HepG2 (cell line): ENCODE measurements around the gene MSMP. TPM values are rescaled to one million over a fixed set of nuclear protein-coding genes. Genes with fewer than 3 reads are reported as not detected.

Source experiments
- FOXK2 ChIP-seq: fragments of 450-650 bp; IDR thresholded peaks from 2 replicates; pipeline ENCODE4 v1.6.1; 2016
- GATAD2A ChIP-seq: IDR thresholded peaks from 2 replicates; pipeline ENCODE4 v1.6.1; 2016
- HNRNPL ChIP-seq: fragments of 200-400 bp; formaldehyde crosslinking; IDR thresholded peaks from 2 replicates; pipeline ENCODE4 v1.6.1; 2017; ENCODE audit warnings: mild to moderate bottlenecking, low read depth, low read length
- MED8 ChIP-seq: sonication (generic); formaldehyde crosslinking; IDR thresholded peaks from 2 replicates; pipeline ENCODE4 v1.8.1; 2023; ENCODE audit warnings: mild to moderate bottlenecking, missing genetic modification reagents; ENCODE audit not compliant: insufficient replicate concordance
- NR2F1 ChIP-seq, 2 experiments: fragments of 450-650 bp in 1 of 2; formaldehyde crosslinking in 1 of 2; IDR thresholded peaks; 2 replicates each; pipeline versions ENCODE4 v1.5.0 to v1.6.1; 2016 to 2020; ENCODE audit warnings: mild to moderate bottlenecking in 1 of 2, missing compliant biosample characterization in 1 of 2, missing genetic modification reagents in 1 of 2, moderate library complexity in 1 of 2
- POGZ ChIP-seq: sonication (generic); formaldehyde crosslinking; IDR thresholded peaks from 2 replicates; pipeline ENCODE4 v1.4.0; 2020; ENCODE audit warnings: mild to moderate bottlenecking, missing genetic modification reagents
- POLR2AphosphoS5 ChIP-seq: IDR thresholded peaks from 2 replicates; pipeline ENCODE4 v1.6.1; 2012; ENCODE audit warnings: low read depth, low read length
- RCOR2 ChIP-seq: IDR thresholded peaks from 2 replicates; pipeline ENCODE4 v1.6.1; 2016; ENCODE audit warnings: missing biosample characterization, missing genetic modification reagents
- RXRB ChIP-seq: IDR thresholded peaks from 2 replicates; pipeline ENCODE4 v1.6.1; 2016; ENCODE audit warnings: borderline replicate concordance, missing genetic modification reagents, missing compliant biosample characterization
- ZNF547 ChIP-seq: sonication (generic); formaldehyde crosslinking; IDR thresholded peaks from 2 replicates; pipeline ENCODE4 v1.5.1; 2020; ENCODE audit warnings: mild to moderate bottlenecking, missing genetic modification reagents
- ZNF564 ChIP-seq: sonication (generic); formaldehyde crosslinking; IDR thresholded peaks from 2 replicates; pipeline ENCODE4 v1.8.1; 2023; ENCODE audit warnings: mild to moderate bottlenecking, missing genetic modification reagents
- polyA plus RNA-seq, 8 experiments: library from polyadenylated mRNA; depleted of rRNA in 3 of 8; stranded (reverse) in 7 of 8; unstranded in 1 of 8; fragments of >200 nt; fragmentation: Illumina TruSeq in 4 of 8; extraction: Trizol in 4 of 8; gene quantifications; 2 replicates each; pipeline versions ENCODE4 v1.2.1 to v1.2.3, GENCODE V29; 2011 to 2016; ENCODE audit warnings: low read depth in 4 of 8, missing spikeins in 1 of 8, mixed read lengths in 1 of 8; ENCODE audit not compliant: insufficient read depth in 1 of 8
- total RNA-seq, 5 experiments: library from RNA; depleted of rRNA; stranded (reverse); fragments of >200 nt; fragmentation: Illumina TruSeq; extraction: Trizol; gene quantifications; 2 replicates each; pipeline ENCODE4 v1.2.3, GENCODE V29; 2016; ENCODE audit warnings: low read depth in 1 of 5
- TF ChIP-seq, protein P1 (sequence below): sonication (generic); formaldehyde crosslinking; IDR thresholded peaks from 2 replicates; pipeline ENCODE4 v1.4.0; 2020; ENCODE audit warnings: missing genetic modification reagents, mild to moderate bottlenecking, borderline replicate concordance
- TF ChIP-seq, protein P2 (sequence below): sonication (generic); formaldehyde crosslinking; conservative IDR thresholded peaks from 2 replicates; pipeline ENCODE4 v1.8.1; 2023; ENCODE audit warnings: missing genetic modification reagents
- TF ChIP-seq, protein P3 (sequence below): sonication (generic); formaldehyde crosslinking; conservative IDR thresholded peaks from 2 replicates; pipeline ENCODE4 v1.4.0; 2020; ENCODE audit warnings: missing genetic modification reagents
- TF ChIP-seq, protein P4 (sequence below): sonication (generic); formaldehyde crosslinking; IDR thresholded peaks from 2 replicates; pipeline ENCODE4 v1.4.0; 2020; ENCODE audit warnings: low read depth, missing genetic modification reagents

Gene MSMP
- total and polyA plus RNA-seq, 2 of the 13 experiments (the other 11 are each of a cell fraction or from before 2014, with no cell fraction given), result 0.24 to 0.46 TPM

DNA sequence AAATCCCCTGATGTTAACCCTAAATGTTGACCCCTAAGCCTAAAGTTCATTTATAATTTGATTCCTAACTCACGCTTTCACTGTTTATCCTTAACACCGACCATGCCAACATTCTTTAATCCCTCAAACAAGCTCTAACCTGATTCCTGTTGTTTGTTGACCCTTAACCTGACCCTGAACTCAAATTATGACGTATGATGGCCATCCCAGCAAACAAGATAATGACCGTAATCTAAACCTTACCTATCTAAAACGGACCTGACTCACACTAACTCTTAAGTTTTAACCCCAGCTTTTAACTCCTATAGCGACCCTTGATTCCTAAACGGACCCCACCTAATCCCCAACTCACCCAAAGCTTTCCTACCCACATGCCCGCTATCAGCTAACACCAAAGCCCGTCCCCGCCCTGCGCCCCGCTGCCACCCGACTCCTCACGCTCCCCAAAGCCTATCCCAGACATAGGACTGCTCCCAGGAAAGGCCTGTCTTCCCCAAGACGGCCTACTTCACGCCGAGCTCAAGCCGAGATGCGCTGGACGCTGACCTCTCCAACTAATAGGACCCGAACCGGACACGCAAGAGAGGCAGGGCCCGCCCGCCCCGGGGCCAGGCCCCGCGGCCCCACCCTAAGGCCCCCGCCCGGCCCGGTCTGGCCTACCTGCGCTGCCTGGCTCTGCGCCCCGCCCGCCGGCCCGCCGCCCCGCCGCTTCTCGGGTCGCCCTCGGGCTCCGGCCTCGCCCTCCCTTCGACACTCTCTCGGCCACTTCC lies 22.5 kb downstream of the MSMP start (continued):
- TF ChIP-seq, protein P1, sequence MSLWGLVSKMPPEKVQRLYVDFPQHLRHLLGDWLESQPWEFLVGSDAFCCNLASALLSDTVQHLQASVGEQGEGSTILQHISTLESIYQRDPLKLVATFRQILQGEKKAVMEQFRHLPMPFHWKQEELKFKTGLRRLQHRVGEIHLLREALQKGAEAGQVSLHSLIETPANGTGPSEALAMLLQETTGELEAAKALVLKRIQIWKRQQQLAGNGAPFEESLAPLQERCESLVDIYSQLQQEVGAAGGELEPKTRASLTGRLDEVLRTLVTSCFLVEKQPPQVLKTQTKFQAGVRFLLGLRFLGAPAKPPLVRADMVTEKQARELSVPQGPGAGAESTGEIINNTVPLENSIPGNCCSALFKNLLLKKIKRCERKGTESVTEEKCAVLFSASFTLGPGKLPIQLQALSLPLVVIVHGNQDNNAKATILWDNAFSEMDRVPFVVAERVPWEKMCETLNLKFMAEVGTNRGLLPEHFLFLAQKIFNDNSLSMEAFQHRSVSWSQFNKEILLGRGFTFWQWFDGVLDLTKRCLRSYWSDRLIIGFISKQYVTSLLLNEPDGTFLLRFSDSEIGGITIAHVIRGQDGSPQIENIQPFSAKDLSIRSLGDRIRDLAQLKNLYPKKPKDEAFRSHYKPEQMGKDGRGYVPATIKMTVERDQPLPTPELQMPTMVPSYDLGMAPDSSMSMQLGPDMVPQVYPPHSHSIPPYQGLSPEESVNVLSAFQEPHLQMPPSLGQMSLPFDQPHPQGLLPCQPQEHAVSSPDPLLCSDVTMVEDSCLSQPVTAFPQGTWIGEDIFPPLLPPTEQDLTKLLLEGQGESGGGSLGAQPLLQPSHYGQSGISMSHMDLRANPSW (CRISPR knock-in tag), result 0 out of 2 replicates have a peak, but pooled peaks have one; percentile 12
- TF ChIP-seq POGZ (CRISPR knock-in tag), result no peak
- no peak for TF ChIP-seq POLR2AphosphoS5
- TF ChIP-seq NR2F1 (CRISPR knock-in tag; IDR thresholded peaks at IDR 0.05), result peak; percentile 38 to 73; a peak in 3 of 4 replicates
- no peak for TF ChIP-seq GATAD2A
- TF ChIP-seq ZNF547 (CRISPR knock-in tag), result no peak
- TF ChIP-seq, protein P2, sequence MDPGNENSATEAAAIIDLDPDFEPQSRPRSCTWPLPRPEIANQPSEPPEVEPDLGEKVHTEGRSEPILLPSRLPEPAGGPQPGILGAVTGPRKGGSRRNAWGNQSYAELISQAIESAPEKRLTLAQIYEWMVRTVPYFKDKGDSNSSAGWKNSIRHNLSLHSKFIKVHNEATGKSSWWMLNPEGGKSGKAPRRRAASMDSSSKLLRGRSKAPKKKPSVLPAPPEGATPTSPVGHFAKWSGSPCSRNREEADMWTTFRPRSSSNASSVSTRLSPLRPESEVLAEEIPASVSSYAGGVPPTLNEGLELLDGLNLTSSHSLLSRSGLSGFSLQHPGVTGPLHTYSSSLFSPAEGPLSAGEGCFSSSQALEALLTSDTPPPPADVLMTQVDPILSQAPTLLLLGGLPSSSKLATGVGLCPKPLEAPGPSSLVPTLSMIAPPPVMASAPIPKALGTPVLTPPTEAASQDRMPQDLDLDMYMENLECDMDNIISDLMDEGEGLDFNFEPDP, result no peak
- TF ChIP-seq RCOR2, result no peak
- no peak for TF ChIP-seq ZNF564 (CRISPR knock-in tag)
- TF ChIP-seq FOXK2, result peak; percentile 59; the same call in 1 of the 2 replicates
- peak; percentile 43; the same call in 1 of the 2 replicates for TF ChIP-seq RXRB (CRISPR knock-in tag)
- TF ChIP-seq, protein P3, sequence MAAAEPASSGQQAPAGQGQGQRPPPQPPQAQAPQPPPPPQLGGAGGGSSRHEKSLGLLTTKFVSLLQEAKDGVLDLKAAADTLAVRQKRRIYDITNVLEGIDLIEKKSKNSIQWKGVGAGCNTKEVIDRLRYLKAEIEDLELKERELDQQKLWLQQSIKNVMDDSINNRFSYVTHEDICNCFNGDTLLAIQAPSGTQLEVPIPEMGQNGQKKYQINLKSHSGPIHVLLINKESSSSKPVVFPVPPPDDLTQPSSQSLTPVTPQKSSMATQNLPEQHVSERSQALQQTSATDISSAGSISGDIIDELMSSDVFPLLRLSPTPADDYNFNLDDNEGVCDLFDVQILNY, result no peak
- no peak for TF ChIP-seq HNRNPL
- TF ChIP-seq MED8 (CRISPR knock-in tag), result no peak
- TF ChIP-seq, protein P4, sequence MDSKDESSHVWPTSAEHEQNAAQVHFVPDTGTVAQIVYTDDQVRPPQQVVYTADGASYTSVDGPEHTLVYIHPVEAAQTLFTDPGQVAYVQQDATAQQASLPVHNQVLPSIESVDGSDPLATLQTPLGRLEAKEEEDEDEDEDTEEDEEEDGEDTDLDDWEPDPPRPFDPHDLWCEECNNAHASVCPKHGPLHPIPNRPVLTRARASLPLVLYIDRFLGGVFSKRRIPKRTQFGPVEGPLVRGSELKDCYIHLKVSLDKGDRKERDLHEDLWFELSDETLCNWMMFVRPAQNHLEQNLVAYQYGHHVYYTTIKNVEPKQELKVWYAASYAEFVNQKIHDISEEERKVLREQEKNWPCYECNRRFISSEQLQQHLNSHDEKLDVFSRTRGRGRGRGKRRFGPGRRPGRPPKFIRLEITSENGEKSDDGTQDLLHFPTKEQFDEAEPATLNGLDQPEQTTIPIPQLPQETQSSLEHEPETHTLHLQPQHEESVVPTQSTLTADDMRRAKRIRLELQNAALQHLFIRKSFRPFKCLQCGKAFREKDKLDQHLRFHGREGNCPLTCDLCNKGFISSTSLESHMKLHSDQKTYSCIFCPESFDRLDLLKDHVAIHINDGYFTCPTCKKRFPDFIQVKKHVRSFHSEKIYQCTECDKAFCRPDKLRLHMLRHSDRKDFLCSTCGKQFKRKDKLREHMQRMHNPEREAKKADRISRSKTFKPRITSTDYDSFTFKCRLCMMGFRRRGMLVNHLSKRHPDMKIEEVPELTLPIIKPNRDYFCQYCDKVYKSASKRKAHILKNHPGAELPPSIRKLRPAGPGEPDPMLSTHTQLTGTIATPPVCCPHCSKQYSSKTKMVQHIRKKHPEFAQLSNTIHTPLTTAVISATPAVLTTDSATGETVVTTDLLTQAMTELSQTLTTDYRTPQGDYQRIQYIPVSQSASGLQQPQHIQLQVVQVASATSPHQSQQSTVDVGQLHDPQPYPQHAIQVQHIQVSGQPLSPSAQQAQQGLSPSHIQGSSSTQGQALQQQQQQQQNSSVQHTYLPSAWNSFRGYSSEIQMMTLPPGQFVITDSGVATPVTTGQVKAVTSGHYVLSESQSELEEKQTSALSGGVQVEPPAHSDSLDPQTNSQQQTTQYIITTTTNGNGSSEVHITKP, result no peak
